SK-N-SH treated with all-trans-retinoic acid at 6 μM for 48 hours (cell line): Measurements from ENCODE around the gene VPS41.

Experiments used
- ATAC-seq: fragments of 200-7000 bp; cut with Tn5 transposase; 3 replicates; pipeline ENCODE4 v1.9.1; 2020; ENCODE audit warnings: mild to moderate bottlenecking, moderate library complexity
- ARNTL ChIP-seq: fragments of 450-650 bp; formaldehyde crosslinking; IDR thresholded peaks from 2 replicates; pipeline ENCODE4 v1.5.0; 2020; ENCODE audit warnings: low read depth, mild to moderate bottlenecking, moderate library complexity, borderline replicate concordance
- BACH2 ChIP-seq: fragments of 250-450 bp; sonication (Bioruptor Pico); IDR thresholded peaks from 2 replicates; pipeline ENCODE4 v1.9.0; 2021; ENCODE audit warnings: mild to moderate bottlenecking, borderline replicate concordance
- CREB5 ChIP-seq: fragments of 250-450 bp; sonication (Bioruptor Pico); IDR thresholded peaks from 2 replicates; pipeline ENCODE4 v1.5.1; 2020; ENCODE audit warnings: low read depth, mild to moderate bottlenecking, moderate library complexity
- CSDC2 ChIP-seq: fragments of 250-450 bp; sonication (Bioruptor Pico); IDR thresholded peaks from 2 replicates; pipeline ENCODE4 v1.5.0; 2020; ENCODE audit warnings: mild to moderate bottlenecking, moderate library complexity
- CSRNP3 ChIP-seq: fragments of 250-450 bp; sonication (Bioruptor Pico); IDR thresholded peaks from 2 replicates; pipeline ENCODE4 v1.5.1; 2021; ENCODE audit warnings: mild to moderate bottlenecking, moderate library complexity
- GLIS3 ChIP-seq: fragments of 250-450 bp; sonication (Bioruptor Pico); IDR thresholded peaks from 2 replicates; pipeline ENCODE4 v1.5.0; 2020; ENCODE audit warnings: mild to moderate bottlenecking, moderate library complexity
- ISL1 ChIP-seq: fragments of 250-450 bp; sonication (Bioruptor Pico); IDR thresholded peaks from 2 replicates; pipeline ENCODE4 v2.1.2; 2022; ENCODE audit warnings: mild to moderate bottlenecking, moderate library complexity
- PATZ1 ChIP-seq: fragments of 250-450 bp; sonication (Bioruptor Pico); IDR thresholded peaks from 2 replicates; pipeline ENCODE4 v1.8.0; 2020; ENCODE audit warnings: mild to moderate bottlenecking, moderate library complexity, borderline replicate concordance
- POU6F1 ChIP-seq: fragments of 250-450 bp; sonication (Bioruptor Pico); IDR thresholded peaks from 2 replicates; pipeline ENCODE4 v1.8.0; 2021; ENCODE audit warnings: low read depth, mild to moderate bottlenecking, moderate library complexity, borderline replicate concordance
- PPARA ChIP-seq: fragments of 250-450 bp; sonication (Bioruptor Pico); IDR thresholded peaks from 2 replicates; pipeline ENCODE4 v1.5.0; 2020; ENCODE audit warnings: mild to moderate bottlenecking, borderline replicate concordance
- RARB ChIP-seq: fragments of 250-450 bp; sonication (Bioruptor Pico); IDR thresholded peaks from 2 replicates; pipeline ENCODE4 v1.8.0; 2021; ENCODE audit warnings: mild to moderate bottlenecking, moderate library complexity
- SNAI2 ChIP-seq: fragments of 250-450 bp; sonication (Bioruptor Pico); IDR thresholded peaks from 2 replicates; pipeline ENCODE4 v1.5.0; 2020; ENCODE audit warnings: mild to moderate bottlenecking, moderate library complexity
- TCF4 ChIP-seq: fragments of 250-450 bp; sonication (Bioruptor Pico); IDR thresholded peaks from 2 replicates; pipeline ENCODE4 v1.8.0; 2021; ENCODE audit warnings: mild to moderate bottlenecking, moderate library complexity, borderline replicate concordance
- TOX ChIP-seq: fragments of 250-450 bp; sonication (Bioruptor Pico); IDR thresholded peaks from 2 replicates; pipeline ENCODE4 v1.8.0; 2021; ENCODE audit warnings: mild to moderate bottlenecking, moderate library complexity, borderline replicate concordance
- TSHZ2 ChIP-seq: fragments of 250-450 bp; sonication (Bioruptor Pico); IDR thresholded peaks from 2 replicates; pipeline ENCODE4 v1.5.0; 2020; ENCODE audit warnings: mild to moderate bottlenecking, moderate library complexity
- ZC3H10 ChIP-seq: fragments of 250-450 bp; sonication (Bioruptor Pico); IDR thresholded peaks from 2 replicates; pipeline ENCODE4 v1.5.1; 2021; ENCODE audit warnings: mild to moderate bottlenecking, moderate library complexity
- ZFP3 ChIP-seq: fragments of 250-450 bp; sonication (Bioruptor Pico); IDR thresholded peaks from 2 replicates; pipeline ENCODE4 v1.5.0; 2020; ENCODE audit warnings: mild to moderate bottlenecking, moderate library complexity
- ZFP30 ChIP-seq: fragments of 450-650 bp; formaldehyde crosslinking; IDR thresholded peaks from 2 replicates; pipeline ENCODE4 v1.5.0; 2022; ENCODE audit warnings: mild to moderate bottlenecking, moderate library complexity
- ZNF565 ChIP-seq: fragments of 450-650 bp; formaldehyde crosslinking; conservative IDR thresholded peaks from 2 replicates; pipeline ENCODE4 v1.5.0; 2020; ENCODE audit warnings: low read depth, mild to moderate bottlenecking, moderate library complexity
- ZNF8 ChIP-seq: fragments of 450-650 bp; formaldehyde crosslinking; IDR thresholded peaks from 2 replicates; pipeline ENCODE4 v1.5.0; 2020; ENCODE audit warnings: mild to moderate bottlenecking, moderate library complexity

The VPS41 gene

GRCh38 chr7:38936641-38937040, 27.6 kb upstream of the VPS41 start:
- no peak for ATAC-seq
- TF ChIP-seq CREB5 (CRISPR knock-in tag) (no peak), CSRNP3 (CRISPR knock-in tag) (no peak), ZFP30 (CRISPR knock-in tag) (no peak), PPARA (CRISPR knock-in tag) (no peak), GLIS3 (no peak), POU6F1 (CRISPR knock-in tag) (no peak), ZNF8 (CRISPR knock-in tag) (no peak), CSDC2 (no peak), SNAI2 (CRISPR knock-in tag) (no peak), ZFP3 (CRISPR knock-in tag) (no peak), ZC3H10 (CRISPR knock-in tag) (no peak), ISL1 (CRISPR knock-in tag) (no peak)

GRCh38 chr7:38934536-38934935, 25.5 kb upstream of the VPS41 start:
- ATAC-seq, result no peak
- TF ChIP-seq BACH2 (CRISPR knock-in tag) (no peak), CREB5 (CRISPR knock-in tag) (no peak), ZNF8 (CRISPR knock-in tag) (no peak), PATZ1 (CRISPR knock-in tag) (no peak)

- TF ChIP-seq ZFP3 (CRISPR knock-in tag) (no peak), ZNF8 (CRISPR knock-in tag) (no peak), TCF4 (CRISPR knock-in tag) (no peak), TSHZ2 (CRISPR knock-in tag) (no peak), ARNTL (no peak), TOX (CRISPR knock-in tag) (no peak), ZFP30 (CRISPR knock-in tag) (no peak), BACH2 (CRISPR knock-in tag) (no peak), PPARA (CRISPR knock-in tag) (no peak), ZC3H10 (CRISPR knock-in tag) (no peak), ZNF565 (no peak), RARB (CRISPR knock-in tag) (no peak), GLIS3 (no peak)
- TF ChIP-seq, all 23 proteins: peak for 0
- ATAC-seq, result no peak
These were observed 25.1 kb upstream of the VPS41 start for GRCh38 chr7:38934051-38934450.
